ENCODE measurements around the gene ASTN2.

Gene ASTN2

DNA sequence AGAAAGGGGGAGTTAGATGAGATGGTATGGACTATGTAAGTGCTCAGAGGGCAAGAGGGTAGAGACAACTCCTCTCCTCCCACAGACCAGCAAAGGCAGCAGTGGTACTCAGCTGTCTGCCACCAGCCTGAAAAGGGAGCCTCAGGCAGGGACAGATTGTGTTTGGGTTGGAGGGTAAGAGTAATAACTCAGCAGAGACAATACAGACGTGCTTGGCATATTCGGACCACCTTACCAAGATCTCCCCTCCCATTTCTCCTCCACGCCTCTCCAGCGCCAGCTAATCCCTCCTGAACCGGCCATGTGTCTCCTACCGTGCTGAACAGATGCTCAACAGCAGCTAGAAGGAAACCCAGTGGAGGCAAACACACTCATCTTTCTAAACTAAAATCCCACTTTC, 180.8 kb downstream of the ASTN2 start:
- no peak for DNase-seq

GRCh38 chr9:117233016-117233415, 181.8 kb downstream of the ASTN2 start:
- no peak for DNase-seq

- no peak for DNase-seq
Observed at GRCh38 chr9:117232281-117232680, 182.6 kb downstream of the ASTN2 start.

- no peak for DNase-seq
Observed at GRCh38 chr9:117231012-117231411, 183.8 kb downstream of the ASTN2 start.

DNA sequence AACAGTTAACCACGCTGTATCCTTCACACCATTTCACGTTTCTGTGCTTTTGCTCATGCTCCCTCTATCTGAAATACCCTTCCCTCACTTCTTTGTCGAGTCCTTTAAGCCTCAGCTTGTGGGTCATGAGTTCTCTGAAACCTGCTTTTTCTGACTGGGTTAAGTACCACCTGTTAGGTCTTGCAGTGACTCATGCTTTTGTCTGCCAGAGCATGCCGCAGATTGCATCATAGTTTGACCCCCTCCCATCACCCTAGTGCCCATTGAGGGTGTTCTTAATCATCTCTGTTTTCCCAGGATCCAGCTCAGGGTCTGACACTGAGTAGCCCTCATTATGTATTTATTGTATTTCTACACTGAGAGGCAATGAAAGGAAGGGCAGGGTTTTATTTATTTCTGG, 190.2 kb downstream of the ASTN2 start:
- no peak for DNase-seq

DNA sequence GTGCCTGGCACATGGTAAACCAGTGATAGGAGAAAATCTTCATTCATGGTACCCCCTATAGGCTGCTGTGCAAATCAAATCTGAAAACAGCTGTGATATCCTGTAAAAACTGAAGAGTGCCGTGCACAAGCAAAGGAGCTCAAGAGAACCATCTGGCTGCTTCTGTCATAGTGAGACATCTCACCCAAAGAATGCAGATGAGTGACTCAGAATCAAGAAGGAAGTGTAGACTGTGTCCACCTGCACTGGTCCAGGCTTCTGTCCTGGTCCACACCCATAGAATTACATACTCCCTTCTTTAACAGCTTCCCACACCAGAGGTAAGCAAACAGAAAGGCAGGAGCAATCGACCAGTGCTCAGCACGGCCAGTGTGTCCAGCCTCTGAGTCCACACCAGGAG, 195.9 kb downstream of the ASTN2 start:
- no peak for DNase-seq

- no peak for DNase-seq
Observed at GRCh38 chr9:117214416-117214815, 200.4 kb downstream of the ASTN2 start.

- DNase-seq, result no peak
Observed at GRCh38 chr9:117211280-117211679, 203.6 kb downstream of the ASTN2 start.

GRCh38 chr9:117205806-117206205, 209.1 kb downstream of the ASTN2 start:
- no peak for DNase-seq

GRCh38 chr9:117204971-117205370, 209.9 kb downstream of the ASTN2 start:
- DNase-seq, result no peak

GRCh38 chr9:117191504-117192261, 223.2 kb downstream of the ASTN2 start:
- no peak for DNase-seq

- DNase-seq, result peak; percentile 5
Observed at GRCh38 chr9:117189121-117189520, 225.7 kb downstream of the ASTN2 start.

DNA sequence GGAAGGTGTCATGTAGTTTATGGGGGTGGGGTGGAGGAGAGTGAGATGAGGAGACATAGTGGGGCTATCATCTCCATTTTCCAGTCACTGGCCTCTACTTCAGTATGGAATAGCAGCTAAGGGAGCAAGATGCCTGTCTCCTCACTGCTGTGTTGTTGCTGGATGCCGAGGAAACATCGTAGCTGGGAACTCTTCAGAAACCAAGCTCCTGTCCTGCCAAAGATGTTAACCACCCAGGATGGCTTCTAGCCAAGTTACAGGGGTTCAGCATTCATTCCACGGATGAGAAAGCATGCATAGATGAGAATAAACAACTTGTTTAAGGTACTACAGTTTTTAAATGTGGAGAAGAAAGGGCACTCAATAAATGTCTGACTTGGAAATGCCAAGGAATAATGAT, 226.5 kb downstream of the ASTN2 start:
- no peak for DNase-seq

GRCh38 chr9:117187498-117187897, 227.4 kb downstream of the ASTN2 start:
- DNase-seq, result no peak

DNA sequence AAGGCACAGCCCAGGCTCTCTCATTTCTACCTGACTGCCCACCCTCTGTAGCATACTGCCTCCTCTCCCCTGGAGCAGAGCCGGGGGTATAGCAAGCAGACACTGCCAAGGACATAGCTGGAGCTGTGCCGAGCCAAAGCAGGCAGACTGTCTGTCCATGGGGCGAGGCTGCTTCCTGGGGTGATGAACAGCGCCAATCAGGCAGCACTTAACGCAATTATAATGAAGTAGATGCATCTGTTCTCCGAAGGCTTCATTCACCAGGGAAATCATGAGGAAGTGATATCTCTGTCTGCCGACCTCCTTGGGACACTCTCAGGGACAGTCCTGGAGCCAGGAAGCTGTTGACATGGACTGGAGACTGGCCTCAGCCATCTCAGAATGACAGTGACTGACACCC, 230.7 kb downstream of the ASTN2 start:
- no peak for DNase-seq

GRCh38 chr9:117182046-117182445, 232.8 kb downstream of the ASTN2 start:
- no peak for DNase-seq

GRCh38 chr9:117180896-117181445, 233.9 kb downstream of the ASTN2 start:
- DNase-seq, result no peak

- DNase-seq, result peak; percentile 32
Observed at GRCh38 chr9:117178596-117179375, 236.1 kb downstream of the ASTN2 start.

GRCh38 chr9:117170567-117170966, 244.3 kb downstream of the ASTN2 start:
- DNase-seq, result no peak

DNA sequence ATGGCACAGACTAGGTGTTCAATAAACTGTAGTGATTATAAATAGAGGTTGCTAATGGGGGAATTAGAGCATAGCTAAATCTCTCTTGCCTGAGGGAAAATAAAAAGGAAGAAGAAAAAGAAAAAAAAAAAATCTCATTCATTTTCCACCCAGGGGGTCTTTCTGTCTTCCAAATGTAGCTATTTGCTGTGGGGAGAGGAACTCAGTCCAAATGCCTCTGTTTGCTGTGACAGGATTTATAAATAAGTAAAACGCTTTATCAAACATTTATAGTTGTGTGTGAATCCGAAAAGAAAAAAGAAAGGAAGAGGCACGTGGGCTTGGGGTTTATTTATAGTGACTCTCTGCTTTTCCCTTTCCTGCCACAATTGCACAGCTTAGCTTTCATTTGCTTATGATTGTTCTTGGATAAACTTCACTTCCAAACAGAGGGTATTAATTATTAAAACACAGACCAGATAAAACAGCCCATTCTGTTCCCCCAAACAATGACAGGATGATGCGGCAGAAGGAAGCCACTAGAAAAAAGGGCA, 245.7 kb downstream of the ASTN2 start:
- no peak for DNase-seq

DNA sequence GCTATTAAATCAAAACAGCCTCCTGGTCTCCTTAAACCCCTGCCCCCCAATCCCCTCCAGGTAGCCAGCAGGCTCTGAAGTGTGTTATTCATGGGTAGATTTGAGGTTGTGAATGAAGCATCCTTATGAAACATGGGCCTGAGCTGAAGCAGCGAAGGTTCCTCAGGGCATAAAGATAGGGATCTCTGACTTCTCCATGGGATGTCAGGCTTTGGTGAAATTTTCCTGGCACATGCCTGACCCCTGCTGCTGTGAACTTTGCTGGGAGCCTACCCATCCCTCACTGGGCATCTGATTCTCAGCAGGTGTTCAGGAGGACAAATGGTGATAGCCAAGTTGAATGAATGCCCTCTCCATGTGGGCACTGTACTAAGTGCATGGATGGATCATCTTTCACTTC, 250.3 kb downstream of the ASTN2 start:
- DNase-seq, result no peak

DNA sequence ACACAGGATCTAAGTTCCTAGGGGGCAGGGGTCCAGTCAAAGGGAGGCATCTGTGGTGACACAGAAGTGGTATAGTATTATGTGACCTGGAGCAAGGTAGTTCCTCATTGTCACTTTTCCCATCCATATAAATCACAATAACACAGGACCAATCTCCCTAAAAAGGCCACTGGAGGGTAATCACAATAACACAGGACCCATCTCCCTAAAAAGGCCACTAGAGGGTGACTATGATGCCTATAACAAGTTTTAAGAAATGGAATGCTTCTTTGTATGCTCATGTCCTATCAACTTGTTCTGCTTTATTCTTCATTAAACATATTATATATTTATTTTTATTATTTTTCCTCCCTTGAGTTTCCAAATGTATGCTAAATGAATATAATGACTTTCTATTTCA, 254.6 kb downstream of the ASTN2 start:
- no peak for DNase-seq

- no peak for DNase-seq
Observed at GRCh38 chr9:117156771-117157535, 257.9 kb downstream of the ASTN2 start.

Measured in fibroblast of skin of right quadriceps (primary cell).